ENCODE results near the gene STK32C.

Gene STK32C

GRCh38 chr10:132184816-132185593, 122.7 kb downstream of the STK32C start:
- no peak for DNase-seq (ENCODE audit: low spot score)

DNA sequence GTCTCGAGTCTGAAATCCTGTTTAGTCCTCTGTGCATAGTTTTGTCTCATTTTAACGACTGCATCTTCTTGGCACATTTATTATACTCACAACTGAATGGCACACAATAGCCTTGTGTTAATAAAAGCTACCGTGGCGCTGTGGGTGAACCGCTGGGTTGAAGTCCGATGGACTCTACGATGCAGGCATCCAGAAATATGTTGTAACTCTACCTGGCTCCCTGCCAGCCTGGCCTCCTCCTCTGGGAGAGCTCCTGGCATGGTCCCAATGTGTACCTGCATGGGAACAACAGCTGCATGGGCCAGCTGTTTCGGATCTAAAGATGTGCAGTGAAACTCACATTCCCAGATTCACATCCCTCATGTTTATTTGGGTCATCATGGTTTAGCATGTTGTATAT, 124.7 kb downstream of the STK32C start:
- no peak for DNase-seq (ENCODE audit: low spot score)

DNA sequence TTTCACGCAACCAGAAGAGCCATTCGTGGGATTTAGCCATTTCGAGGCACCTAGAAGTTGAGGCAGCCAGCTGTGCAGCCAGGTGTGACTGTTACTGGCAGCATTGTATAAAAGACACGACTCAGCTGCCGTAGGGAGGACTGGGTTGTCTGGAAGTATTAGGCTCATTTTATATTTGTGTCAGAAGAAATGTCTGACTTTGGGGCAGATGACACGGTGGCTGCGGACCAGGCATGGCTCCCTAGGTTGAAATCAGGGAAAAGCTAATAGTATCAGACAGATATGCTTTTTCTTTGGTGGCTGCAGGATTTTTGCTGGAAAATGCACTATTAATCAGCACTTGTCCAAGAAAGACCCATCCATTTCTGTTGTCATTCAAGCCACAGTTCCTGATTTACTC, 125.2 kb downstream of the STK32C start:
- DNase-seq (ENCODE audit: low spot score): no peak

DNA sequence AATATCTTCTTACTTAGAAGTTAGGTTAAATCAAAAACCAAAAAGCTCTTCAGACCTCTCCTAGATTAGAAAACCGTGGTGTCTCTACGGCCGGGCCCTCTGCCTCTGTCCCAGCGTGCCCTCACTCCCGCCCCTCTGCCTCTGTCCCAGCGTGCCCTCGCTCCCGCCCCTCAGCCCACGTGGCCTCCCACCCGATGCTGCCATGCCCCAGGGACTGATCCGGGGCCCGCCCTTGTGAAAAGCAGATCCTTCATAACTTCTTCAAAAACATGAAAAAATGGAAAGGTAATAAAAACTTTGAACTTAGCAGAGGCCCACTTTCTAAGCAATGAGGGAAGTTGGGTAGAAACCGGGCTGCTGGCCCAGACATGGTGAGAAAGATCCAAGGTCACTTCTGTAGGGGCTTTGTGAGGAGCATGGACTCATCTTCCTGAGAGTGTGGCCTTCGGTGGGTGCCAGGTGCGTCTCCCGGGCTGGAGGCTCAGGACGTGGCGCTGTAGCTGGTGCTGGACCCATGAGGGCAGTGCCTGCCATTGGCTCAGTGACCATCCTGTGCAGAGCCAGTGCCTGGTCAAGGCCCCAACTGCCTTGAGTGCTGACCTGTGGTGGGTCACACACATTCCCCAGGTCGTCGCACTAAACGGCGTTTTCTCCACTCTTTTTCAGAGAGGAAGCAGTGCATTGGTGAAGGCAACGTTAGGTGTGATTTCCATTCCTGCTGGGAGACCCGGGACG, 125.9 kb downstream of the STK32C start:
- DNase-seq (ENCODE audit: low spot score): no peak

DNA sequence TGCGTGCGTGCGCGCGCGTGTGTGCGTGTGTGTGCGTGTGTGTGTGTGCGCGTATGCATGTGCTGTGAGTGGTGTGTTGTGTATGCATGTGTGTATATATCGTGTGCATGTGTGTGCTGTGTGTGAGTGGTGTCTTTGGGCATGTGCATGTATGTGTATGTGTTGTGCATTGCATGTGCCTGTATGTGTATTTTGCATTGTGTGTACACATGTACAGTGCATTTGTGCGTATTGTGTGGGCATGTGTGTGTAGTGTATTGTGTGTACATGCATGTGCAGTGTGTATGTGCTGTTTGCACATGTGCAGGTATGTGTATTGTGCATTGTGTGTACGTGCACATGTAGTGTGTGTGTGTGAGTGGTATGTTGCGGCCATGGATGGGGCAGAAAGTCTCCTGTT, 127.0 kb downstream of the STK32C start:
- DNase-seq (ENCODE audit: low spot score): no peak

- DNase-seq (ENCODE audit: low spot score): no peak
Measured at GRCh38 chr10:132179551-132180392, 128.0 kb downstream of the STK32C start.

DNA sequence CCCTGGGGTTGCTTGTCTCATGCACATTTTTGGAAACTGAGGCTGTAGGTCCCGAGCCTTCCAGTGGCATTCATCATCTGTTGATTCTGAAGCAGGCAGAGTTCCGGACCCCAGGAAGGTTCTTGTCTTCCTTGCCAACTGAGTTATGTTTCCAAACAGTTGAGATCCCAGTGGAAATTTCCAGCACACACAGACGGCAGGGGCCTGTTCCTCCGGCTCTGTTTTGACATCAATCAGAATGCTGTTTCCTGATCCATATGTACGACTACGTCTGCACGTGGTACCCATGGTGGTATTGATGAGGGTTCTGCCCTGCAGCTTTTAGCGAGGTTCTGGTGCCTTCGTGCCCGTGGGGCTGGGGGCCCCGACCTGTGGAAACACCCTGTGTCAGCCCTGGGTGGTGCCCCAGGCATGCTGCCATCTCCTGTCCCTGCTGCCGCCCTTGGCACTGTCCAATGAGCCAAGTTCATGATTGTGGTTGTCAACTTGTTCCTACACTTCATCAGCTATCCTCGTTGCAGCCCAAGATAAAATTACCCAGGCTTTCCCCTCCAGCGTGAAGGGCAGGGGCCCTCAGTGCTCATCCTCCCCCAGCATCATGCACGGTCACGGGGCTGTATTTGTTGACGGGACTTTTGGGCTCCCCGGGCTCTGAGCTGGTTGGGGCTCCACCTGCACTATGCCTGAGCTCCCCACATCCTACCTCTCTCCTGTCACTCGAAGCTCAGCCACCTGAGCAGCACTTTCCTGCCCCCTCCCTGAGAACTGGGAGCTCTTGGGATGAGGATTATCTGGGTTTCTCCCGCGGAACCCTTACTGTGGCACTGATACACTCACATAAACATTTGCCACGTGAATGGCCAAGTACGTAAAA, 128.8 kb downstream of the STK32C start:
- DNase-seq (ENCODE audit: low spot score): no peak

GRCh38 chr10:132178046-132178445, 129.7 kb downstream of the STK32C start:
- no peak for DNase-seq (ENCODE audit: low spot score)

DNA sequence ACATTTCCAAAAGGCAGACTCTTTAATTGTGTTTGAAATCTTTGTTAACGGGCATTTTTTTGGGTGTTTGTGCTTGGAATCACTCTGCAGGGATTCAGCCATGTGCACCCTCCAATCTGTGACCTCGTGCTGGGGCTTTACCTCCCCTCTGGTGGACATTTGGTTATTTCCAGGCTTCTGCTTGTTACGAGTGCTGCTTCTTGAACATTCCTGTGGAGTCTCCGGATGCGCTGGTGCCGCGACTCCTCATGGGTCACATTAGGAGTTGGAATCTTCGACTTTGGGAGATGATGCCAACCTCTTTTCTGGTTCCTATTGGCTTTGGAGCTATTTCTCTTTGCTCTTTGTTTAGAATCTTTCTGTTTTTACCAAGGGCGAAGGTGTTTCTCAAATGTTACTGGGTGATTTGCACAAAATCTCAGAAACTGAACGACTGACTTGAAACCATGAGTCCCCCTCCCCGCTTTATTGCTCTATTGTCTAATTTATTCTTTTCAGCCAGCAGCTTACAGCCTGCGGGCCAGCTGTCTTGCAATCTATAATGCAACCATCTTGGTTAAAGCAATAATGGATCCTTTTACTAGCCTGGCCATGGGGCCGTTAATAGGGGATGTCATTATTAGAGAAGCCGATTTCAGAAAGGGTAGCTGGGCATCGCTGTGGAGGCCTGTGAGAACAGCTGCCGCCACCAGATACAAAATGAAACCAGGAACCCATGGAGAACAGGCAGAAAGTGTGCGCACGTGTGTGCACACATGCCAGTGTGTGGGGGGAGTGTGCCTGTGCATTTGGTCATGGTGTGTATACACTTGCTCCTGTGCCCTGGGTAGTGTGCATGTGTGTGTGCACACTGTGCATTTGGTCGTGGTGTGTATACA, 130.9 kb downstream of the STK32C start:
- no peak for DNase-seq (ENCODE audit: low spot score)

GRCh38 chr10:132175907-132176581, 131.7 kb downstream of the STK32C start:
- peak; percentile 61 for DNase-seq (ENCODE audit: low spot score)

DNA sequence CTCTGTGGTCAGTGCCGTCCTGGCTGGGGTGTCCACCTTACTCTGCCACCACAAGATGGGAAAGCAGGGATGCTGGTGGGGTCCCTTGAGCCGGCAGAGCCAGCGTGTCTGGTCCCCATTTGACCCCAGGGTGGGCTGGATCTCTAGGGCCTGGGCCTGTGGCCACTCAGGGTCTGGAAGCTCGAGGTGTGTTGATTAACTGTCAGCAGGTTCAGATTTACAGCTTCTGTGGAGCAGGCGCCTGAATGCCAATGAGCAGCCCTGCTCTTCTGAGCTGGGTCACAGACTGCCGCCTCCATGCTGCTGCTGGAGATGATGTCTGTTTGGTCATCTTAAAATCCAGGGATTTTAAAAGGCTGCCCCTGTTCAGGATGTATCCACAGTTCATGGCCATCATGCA, 132.3 kb downstream of the STK32C start:
- DNase-seq (ENCODE audit: low spot score): no peak

- DNase-seq (ENCODE audit: low spot score): no peak
Measured at GRCh38 chr10:132174237-132174636, 133.5 kb downstream of the STK32C start.

GRCh38 chr10:132173185-132173584, 134.6 kb downstream of the STK32C start:
- DNase-seq (ENCODE audit: low spot score): no peak

DNA sequence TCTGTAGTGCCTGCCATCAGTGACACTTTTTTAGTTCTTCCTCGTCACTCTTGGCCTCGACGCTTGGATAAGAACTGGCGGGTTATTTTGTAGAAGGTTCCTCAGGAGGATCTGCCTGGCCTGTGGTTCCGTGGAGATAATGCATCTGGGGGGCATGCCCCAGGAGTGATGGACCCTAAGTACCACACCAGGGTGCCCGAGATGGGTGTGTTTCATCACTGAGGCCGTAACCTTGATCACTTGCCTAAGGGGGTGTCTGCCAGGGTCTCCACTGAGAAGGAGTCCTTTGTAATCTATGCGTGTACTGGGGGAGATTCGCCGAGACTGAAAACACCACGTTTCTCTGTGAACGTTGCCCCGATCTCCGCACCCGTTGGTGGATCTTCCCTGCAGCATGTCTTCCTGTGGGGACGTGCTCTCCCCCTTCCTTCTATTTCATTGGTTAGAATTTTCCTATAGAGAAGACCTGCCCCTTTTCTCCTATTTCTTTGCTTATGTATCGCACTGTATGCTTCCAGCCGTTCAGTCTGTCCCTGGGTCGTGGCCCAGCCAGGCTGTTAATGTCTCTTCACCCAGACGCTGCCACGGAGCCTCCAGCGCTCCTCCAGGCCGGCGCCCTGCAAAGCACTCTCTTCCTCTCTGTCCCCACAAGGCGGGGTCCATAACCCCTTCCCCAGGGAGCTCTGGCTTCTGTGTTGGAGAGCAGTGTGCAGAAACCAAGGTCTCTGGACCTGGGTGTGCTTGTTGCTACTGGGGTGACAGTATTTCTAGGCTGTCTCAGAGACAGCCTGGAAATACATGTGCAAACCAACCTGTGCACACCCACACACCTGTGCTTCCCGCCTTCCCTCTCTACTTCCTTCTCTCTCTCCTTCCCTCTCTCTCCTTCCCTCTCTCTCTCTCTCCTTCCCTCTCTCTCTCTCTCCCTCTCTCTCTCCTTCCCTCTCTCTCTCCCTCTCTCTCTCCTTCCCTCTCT, 135.4 kb downstream of the STK32C start:
- DNase-seq (ENCODE audit: low spot score): no peak

DNA sequence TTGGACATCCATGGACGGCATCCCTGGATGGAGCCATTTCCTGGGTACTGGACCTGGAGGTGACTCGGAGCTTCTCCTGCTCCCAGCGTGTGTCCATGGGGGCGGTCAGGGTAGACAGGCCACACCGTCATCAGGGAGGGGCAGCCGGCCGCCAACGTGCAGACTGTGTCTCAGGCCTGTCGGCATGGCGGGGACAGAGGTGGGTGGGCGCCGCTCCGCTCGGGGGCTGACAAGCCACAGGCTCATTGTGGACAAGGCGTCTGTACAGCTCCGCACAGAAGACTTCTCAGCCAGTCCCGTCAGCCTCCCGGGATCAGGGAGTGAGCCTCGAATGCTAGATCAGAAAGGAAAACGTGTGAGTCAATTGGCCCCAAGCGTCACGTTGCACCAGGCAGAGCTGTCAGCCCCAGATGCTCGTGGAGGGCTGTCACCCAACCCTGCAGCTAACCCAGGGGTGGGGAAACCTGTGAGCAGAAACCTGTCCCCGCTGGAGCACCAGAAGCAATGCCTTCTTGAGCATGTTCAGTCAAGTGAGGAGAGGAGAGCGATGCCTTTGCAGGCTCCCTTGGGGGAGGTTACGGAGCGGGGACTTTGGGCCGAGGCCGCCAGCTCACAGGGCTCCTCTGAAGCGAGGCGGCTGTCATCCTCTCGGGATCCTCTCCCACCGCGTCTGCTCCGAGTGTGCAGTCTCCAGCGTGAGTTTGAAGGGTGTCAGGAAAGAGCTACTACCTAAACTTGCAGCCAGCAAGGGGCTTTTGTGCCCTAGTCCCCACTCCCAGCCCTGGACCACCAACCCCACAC, 137.0 kb downstream of the STK32C start:
- DNase-seq (ENCODE audit: low spot score): no peak

DNA sequence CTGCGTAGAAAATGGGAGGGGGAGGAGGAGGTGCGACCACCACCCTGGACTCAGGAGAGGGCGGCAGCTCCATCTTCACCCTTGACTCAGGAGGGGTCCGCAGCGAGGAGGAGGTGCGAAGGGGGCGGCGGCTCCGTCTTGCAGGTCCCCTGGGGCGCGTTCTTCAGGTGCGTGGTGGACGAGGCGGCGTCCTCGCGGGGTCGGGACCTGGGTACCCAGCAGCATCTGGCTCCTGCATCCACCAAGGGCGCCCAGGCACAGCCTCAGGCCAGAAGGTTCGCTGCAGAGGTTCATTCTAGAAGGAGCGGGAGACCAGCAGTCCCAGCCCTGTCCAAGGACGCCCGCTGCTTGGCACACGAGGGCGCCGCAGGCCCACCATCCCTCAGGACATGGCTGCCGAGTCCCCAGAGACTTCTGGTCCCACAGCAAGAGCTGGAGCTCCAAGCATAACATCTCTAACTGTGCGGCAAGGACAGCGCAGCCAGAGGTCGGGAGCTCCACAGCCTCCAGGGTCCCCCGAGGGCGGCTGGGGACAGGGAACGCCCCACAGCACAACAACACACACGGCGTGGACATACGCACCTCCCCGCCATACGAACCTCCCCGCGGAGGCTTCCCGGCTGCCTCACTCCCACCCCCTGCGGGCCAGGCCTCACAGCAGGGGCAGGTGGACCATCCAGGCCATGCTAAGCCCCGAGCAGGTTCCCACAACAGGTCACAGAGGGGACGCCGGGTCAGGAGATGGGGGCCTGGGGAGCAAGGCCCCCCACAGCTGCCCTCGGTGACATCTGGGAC, 137.8 kb downstream of the STK32C start:
- DNase-seq (ENCODE audit: low spot score): no peak

Data from ecto neural progenitor cell (in vitro differentiated cells).